ENCODE measurements around the gene PCDHAC1. TPM values are rescaled to one million over a fixed set of nuclear protein-coding genes. Genes with fewer than 3 reads are reported as not detected.

Gene PCDHAC1
- total RNA-seq, 1 experiment from 2014 or later: 1.0 TPM

- H3K4me3 ChIP-seq (replicated peaks in 1 of 2; ENCODE audit: low read depth in 1 of 2, low read length in 2 of 2): no peak overlapping the region
- DNase-seq (ENCODE audit: low read depth, low spot score) (peak; percentile 46), ATAC-seq (peak; percentile 69)
- ChIA-PET CTCF (interaction anchor here (1.4 kb wide), 1 partner anchor 157 kb away, joined by 3 read pairs; no protein-coding TSS in a partner anchor), POLR2A (interaction anchor here (2.1 kb wide), 1 partner anchor 158 kb away, joined by 4 read pairs; no protein-coding TSS in a partner anchor), RAD21 (ENCODE audit: low non-redundant PET in 1 of 2, low total read pairs in 2 of 2, uncharacterized antibody in 2 of 2, unreplicated experiment in 2 of 2) (interaction anchor here (0.9 to 1.6 kb wide), 3 partner anchors 157 to 159 kb away, joined by 3 to 8 read pairs (median 3); no protein-coding TSS in a partner anchor)
- no peaks in the 10 kb centered on the region for H4K20me1 ChIP-seq (ENCODE audit: insufficient read depth)
- H3K27ac ChIP-seq (ENCODE audit: low read depth, low read length): no peak overlapping the region
- no peak overlapping the region for H3K9ac ChIP-seq (ENCODE audit: low read length)
- intact Hi-C loops (cut with micrococcal nuclease): loop anchor here (1.0 kb wide), 1 partner anchor 159 kb away; no protein-coding TSS in a partner anchor
- no peaks in the 10 kb centered on the region; the same call in 1 of the 2 replicates for H3K9me2 ChIP-seq (ENCODE audit: insufficient read depth)
- H3K27me3 ChIP-seq (ENCODE audit: insufficient read depth, low read length): no peaks in the 10 kb centered on the region
- no peaks in the 10 kb centered on the region for H3K79me2 ChIP-seq (ENCODE audit: insufficient read depth, low read length)
- BruUV-seq (replicated peaks): no TSS peak
- TF ChIP-seq ZFX (IDR thresholded peaks at IDR 0.05): no peak
- no peak for TF ChIP-seq FOSL1 (IDR thresholded peaks at IDR 0.05; ENCODE audit: low read depth)
- peak; percentile 59 to 75 (median 60) for TF ChIP-seq CTCF (IDR thresholded peaks at IDR 0.05 in 2 of 3, conservative IDR thresholded peaks at IDR 0.05 in 1 of 3; ENCODE audit: borderline replicate concordance in 1 of 3, insufficient read depth in 1 of 3, low read depth in 2 of 3, low read length in 2 of 3)
- peak; percentile 89 for TF ChIP-seq RAD21 (IDR thresholded peaks at IDR 0.05; ENCODE audit: low read depth)
- H3K36me3 ChIP-seq (ENCODE audit: control insufficient read depth in 1 of 2, insufficient read depth in 2 of 2, low read length in 2 of 2): no peaks in the 10 kb centered on the region
- H2AFZ ChIP-seq (ENCODE audit: low read depth, low read length, poor library complexity, severe bottlenecking): no peak overlapping the region
- no peaks in the 10 kb centered on the region for H3K9me3 ChIP-seq (ENCODE audit: control insufficient read depth in 1 of 2, insufficient read depth in 1 of 2, low read depth in 1 of 2, low read length in 2 of 2)
- H3K4me1 ChIP-seq (ENCODE audit: control insufficient read depth in 1 of 2, insufficient read depth in 2 of 2, low read length in 2 of 2): no peaks in the 10 kb centered on the region
- no peak overlapping the region for H3K4me2 ChIP-seq (ENCODE audit: low read length)
Measured at GRCh38 chr5:140882591-140882899, 43.6 kb upstream of the PCDHAC1 start.

GRCh38 chr5:140883373-140883772, 42.7 kb upstream of the PCDHAC1 start:
- POLR2A ChIA-PET: interaction anchor here (2.1 kb wide), 1 partner anchor 157 kb away, joined by 4 read pairs; no protein-coding TSS in a partner anchor

More at GRCh38 chr5:140883373-140883772, 42.7 kb upstream of the PCDHAC1 start:
- no peaks in the 10 kb centered on the region for H3K9me3 ChIP-seq (ENCODE audit: control insufficient read depth in 1 of 2, insufficient read depth in 1 of 2, low read depth in 1 of 2, low read length in 2 of 2)
- no peaks in the 10 kb centered on the region for H3K36me3 ChIP-seq (ENCODE audit: control insufficient read depth in 1 of 2, insufficient read depth in 2 of 2, low read length in 2 of 2)
- H3K9ac ChIP-seq (ENCODE audit: low read length): no peak overlapping the region
- DNase-seq (ENCODE audit: low read depth, low spot score): no peak
- RAD21 ChIA-PET (ENCODE audit: low non-redundant PET in 1 of 2, low total read pairs in 2 of 2, uncharacterized antibody in 2 of 2, unreplicated experiment in 2 of 2): interaction anchor here (0.9 to 1.6 kb wide), 3 partner anchors 156 to 158 kb away, joined by 3 to 8 read pairs (median 3); no protein-coding TSS in a partner anchor
- intact Hi-C loops (cut with micrococcal nuclease): no loop called here
- no peaks in the 10 kb centered on the region for H3K4me1 ChIP-seq (ENCODE audit: control insufficient read depth in 1 of 2, insufficient read depth in 2 of 2, low read length in 2 of 2)
- CTCF ChIA-PET: interaction anchor here (1.4 kb wide), 1 partner anchor 156 kb away, joined by 3 read pairs; no protein-coding TSS in a partner anchor
- no peak overlapping the region for H3K27ac ChIP-seq (ENCODE audit: low read depth, low read length)
- ATAC-seq: no peak
- H2AFZ ChIP-seq (ENCODE audit: low read depth, low read length, poor library complexity, severe bottlenecking): no peak overlapping the region
- no peaks in the 10 kb centered on the region for H3K79me2 ChIP-seq (ENCODE audit: insufficient read depth, low read length)
- no peak overlapping the region for H3K4me2 ChIP-seq (ENCODE audit: low read length)
- TF ChIP-seq FOSL1 (IDR thresholded peaks at IDR 0.05; ENCODE audit: low read depth) (no peak), JUND (IDR thresholded peaks at IDR 0.05) (no peak), TCF7L2 (IDR thresholded peaks at IDR 0.05; ENCODE audit: borderline replicate concordance, extremely low read depth, insufficient read depth, insufficient read length) (no peak), REST (IDR thresholded peaks at IDR 0.05; ENCODE audit: low read depth) (peak; percentile 38)
- H3K4me3 ChIP-seq (replicated peaks in 1 of 2; ENCODE audit: low read depth in 1 of 2, low read length in 2 of 2): no peak overlapping the region
- H3K9me2 ChIP-seq (ENCODE audit: insufficient read depth): no peaks in the 10 kb centered on the region; the same call in 1 of the 2 replicates
- H3K27me3 ChIP-seq (ENCODE audit: insufficient read depth, low read length): no peaks in the 10 kb centered on the region
- H4K20me1 ChIP-seq (ENCODE audit: insufficient read depth): no peaks in the 10 kb centered on the region
- BruUV-seq (replicated peaks): no TSS peak
